Left ventricle myocardium inferior (tissue), 1 donor: ENCODE measurements around the gene HSPB3. TPM values are rescaled to one million over a fixed set of nuclear protein-coding genes. Genes with fewer than 3 reads are reported as not detected.

Source experiments
- DNase-seq: peaks from one replicate; pipeline ENCODE4 v3.0.0-alpha.2; 2020
- H3K27ac ChIP-seq: fragments of 200-600 bp; replicated peaks from 2 replicates; pipeline ENCODE4 v1.8.0; 2021
- H3K27me3 ChIP-seq: fragments of 200-600 bp; 2 replicates; pipeline ENCODE4 v1.8.0; 2021; ENCODE audit warnings: low read depth
- H3K36me3 ChIP-seq: fragments of 200-600 bp; 2 replicates; pipeline ENCODE4 v1.8.0; 2021
- H3K4me1 ChIP-seq: fragments of 200-600 bp; 2 replicates; pipeline ENCODE4 v1.8.0; 2021
- H3K4me3 ChIP-seq: fragments of 200-600 bp; 2 replicates; pipeline ENCODE4 v1.8.0; 2021; ENCODE audit warnings: mild to moderate bottlenecking, moderate library complexity
- H3K9me3 ChIP-seq: fragments of 200-600 bp; replicated peaks from 2 replicates; pipeline ENCODE4 v1.8.0; 2021
- CTCF ChIP-seq: fragments of 200-600 bp; IDR thresholded peaks from 2 replicates; pipeline ENCODE4 v1.8.0; 2021; ENCODE audit warnings: antibody characterized with exemption, mild to moderate bottlenecking, borderline replicate concordance
- intact Hi-C: fragments of 100-400 bp; cut with micrococcal nuclease; formaldehyde crosslinking; loops from one replicate; pipeline ENCODE4 v1.11.0; 2022
- total RNA-seq: library from RNA; stranded (reverse); fragmentation: NEBNext Ultra II Directional; extraction: Animal tissue kit (Norgen Biotek cat#: 25700); gene quantifications from one replicate; pipeline ENCODE4 v1.2.1, GENCODE V29; 2021
- donor health status: DM: no; HTN: yes; CAD: no; lungs with severe emphysema.

HSPB3 gene
- total RNA-seq, 1 donor from 2014 or later, result 418 TPM

- DNase-seq, result no peak
- no peaks in the 10 kb centered on the region for H3K9me3 ChIP-seq
- no peak overlapping the region for H3K4me3 ChIP-seq
- H3K27ac ChIP-seq, result no peak overlapping the region
- no peak for TF ChIP-seq CTCF
- H3K4me1 ChIP-seq, result no peaks in the 10 kb centered on the region
- no peaks in the 10 kb centered on the region for H3K36me3 ChIP-seq
- H3K27me3 ChIP-seq, result no peaks in the 10 kb centered on the region
- intact Hi-C loops, result no loop called here
Measured at GRCh38 chr5:54438620-54439389, 16.7 kb upstream of the HSPB3 start.

GRCh38 chr5:54440456-54440893 is 15.0 kb upstream of the HSPB3 start:
- no peak for TF ChIP-seq CTCF
- H3K4me1 ChIP-seq, result peaks cover under 1% of the 10 kb centered on the region
- no peak for DNase-seq
- no peaks in the 10 kb centered on the region for H3K9me3 ChIP-seq
- intact Hi-C loops, result no loop called here
- no peak overlapping the region for H3K4me3 ChIP-seq
- H3K27ac ChIP-seq, result no peak overlapping the region
- no peaks in the 10 kb centered on the region for H3K27me3 ChIP-seq
- H3K36me3 ChIP-seq, result no peaks in the 10 kb centered on the region

GRCh38 chr5:54442271-54442670 is 13.2 kb upstream of the HSPB3 start:
- intact Hi-C loops, result no loop called here
- DNase-seq, result no peak
- no peak for TF ChIP-seq CTCF

GRCh38 chr5:54443270-54443669 is 12.2 kb upstream of the HSPB3 start:
- no peaks in the 10 kb centered on the region for H3K36me3 ChIP-seq
- intact Hi-C loops, result no loop called here
- no peak for DNase-seq
- no peaks in the 10 kb centered on the region for H3K27me3 ChIP-seq
- no peaks in the 10 kb centered on the region for H3K9me3 ChIP-seq
- H3K27ac ChIP-seq, result no peak overlapping the region
- peaks cover 27% of the 10 kb centered on the region for H3K4me1 ChIP-seq
- no peak overlapping the region for H3K4me3 ChIP-seq
- peak; percentile 49 for TF ChIP-seq CTCF

More at GRCh38 chr5:54442271-54442670, 13.2 kb upstream of the HSPB3 start:
- H3K9me3 ChIP-seq, result no peaks in the 10 kb centered on the region
- H3K27me3 ChIP-seq, result no peaks in the 10 kb centered on the region
- H3K4me1 ChIP-seq, result peaks cover 17% of the 10 kb centered on the region
- H3K4me3 ChIP-seq, result no peak overlapping the region
- H3K27ac ChIP-seq, result no peak overlapping the region
- H3K36me3 ChIP-seq, result no peaks in the 10 kb centered on the region

- H3K4me3 ChIP-seq, result no peak overlapping the region
Measured at GRCh38 chr5:54445691-54446378, 9.7 kb upstream of the HSPB3 start.

More at GRCh38 chr5:54445691-54446378, 9.7 kb upstream of the HSPB3 start:
- no peak for DNase-seq
- Histone ChIP-seq H3K4me1 (peaks cover 27% of the 10 kb centered on the region), H3K9me3 (no peaks in the 10 kb centered on the region), H3K36me3 (no peaks in the 10 kb centered on the region), H3K27ac (peak overlapping the region; percentile 81), H3K27me3 (no peaks in the 10 kb centered on the region)
- no peak for TF ChIP-seq CTCF
- intact Hi-C loops, result no loop called here
